ENCODE data around the gene FASTKD2.

DNA sequence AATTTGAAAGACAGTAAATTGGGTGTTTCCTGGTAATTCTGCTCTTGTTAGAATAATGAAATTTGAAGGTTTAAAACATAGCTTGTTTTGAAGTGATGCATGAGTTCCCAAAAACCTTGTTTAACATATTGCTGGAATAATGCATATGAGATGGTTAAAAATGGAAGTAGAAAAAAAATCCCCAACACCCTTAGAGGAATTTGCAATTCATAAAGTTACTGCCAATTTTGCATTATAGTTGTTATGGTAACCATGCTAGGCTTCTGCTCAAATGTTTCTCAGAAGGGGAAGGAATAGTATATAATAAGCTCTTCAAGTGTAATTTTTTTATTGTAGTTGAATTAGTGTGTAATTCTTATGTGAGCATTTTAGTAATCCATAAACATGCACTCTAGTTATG, 49.1 kb downstream of the FASTKD2 start:
- TF ChIP-seq, protein P1, sequence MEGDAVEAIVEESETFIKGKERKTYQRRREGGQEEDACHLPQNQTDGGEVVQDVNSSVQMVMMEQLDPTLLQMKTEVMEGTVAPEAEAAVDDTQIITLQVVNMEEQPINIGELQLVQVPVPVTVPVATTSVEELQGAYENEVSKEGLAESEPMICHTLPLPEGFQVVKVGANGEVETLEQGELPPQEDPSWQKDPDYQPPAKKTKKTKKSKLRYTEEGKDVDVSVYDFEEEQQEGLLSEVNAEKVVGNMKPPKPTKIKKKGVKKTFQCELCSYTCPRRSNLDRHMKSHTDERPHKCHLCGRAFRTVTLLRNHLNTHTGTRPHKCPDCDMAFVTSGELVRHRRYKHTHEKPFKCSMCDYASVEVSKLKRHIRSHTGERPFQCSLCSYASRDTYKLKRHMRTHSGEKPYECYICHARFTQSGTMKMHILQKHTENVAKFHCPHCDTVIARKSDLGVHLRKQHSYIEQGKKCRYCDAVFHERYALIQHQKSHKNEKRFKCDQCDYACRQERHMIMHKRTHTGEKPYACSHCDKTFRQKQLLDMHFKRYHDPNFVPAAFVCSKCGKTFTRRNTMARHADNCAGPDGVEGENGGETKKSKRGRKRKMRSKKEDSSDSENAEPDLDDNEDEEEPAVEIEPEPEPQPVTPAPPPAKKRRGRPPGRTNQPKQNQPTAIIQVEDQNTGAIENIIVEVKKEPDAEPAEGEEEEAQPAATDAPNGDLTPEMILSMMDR (IDR thresholded peaks at IDR 0.05), result no peak
- TF ChIP-seq POLR2A (IDR thresholded peaks at IDR 0.05), result no peak

Data from heart left ventricle (tissue), 13 donors.